ENCODE measurements around the gene RANBP17. TPM values are rescaled to one million over a fixed set of nuclear protein-coding genes. Genes with fewer than 3 reads are reported as not detected.
A peak's percentile ranks its signal among the peaks of the same experiment; 100 is the strongest.

The RANBP17 gene
- total and polyA plus RNA-seq, 7 experiments from 2014 or later: 3.0 TPM; not detected in 6

GRCh38 chr5:171322527-171322926 lies 460.7 kb downstream of the RANBP17 start:
- H3K27me3 Mint-ChIP-seq: peaks cover 66 to 77% (median 74%) of the 10 kb centered on the region in 5 donors
- Histone ChIP-seq H3K27ac (ENCODE audit: low read depth, low read length) (no peak overlapping the region), H3K36me3 (ENCODE audit: control insufficient read depth in 2 of 3, insufficient read depth in 3 of 3, low read length in 3 of 3) (no peaks in the 10 kb centered on the region), H3K4me3 (ENCODE audit: low read length) (no peak overlapping the region), H3K4me1 (ENCODE audit: control insufficient read depth in 2 of 2, insufficient read depth in 2 of 2, low read length in 2 of 2) (no peaks in the 10 kb centered on the region), H3K9me3 (ENCODE audit: control insufficient read depth in 2 of 3, low read length in 3 of 3) (no peaks in the 10 kb centered on the region), H3K27me3 (ENCODE audit: control insufficient read depth in 2 of 2, insufficient read depth in 2 of 2, low read length in 2 of 2) (peaks cover 0 to 10% of the 10 kb centered on the region in 2 donors)
- ChIA-PET POLR2A (no interaction called here), CTCF (no interaction called here)
- intact Hi-C loops (cut with micrococcal nuclease): no loop called here
- H3K27ac Mint-ChIP-seq: no peak overlapping the region
- H3K4me3 Mint-ChIP-seq: no peak overlapping the region
- DNase-seq (no peak), ATAC-seq (no peak)
- H3K4me1 Mint-ChIP-seq: peaks cover 0 to 5% (median 0%) of the 10 kb centered on the region in 7 donors
- peaks cover 0 to 5% (median 0%) of the 10 kb centered on the region in 11 donors for H3K9me3 Mint-ChIP-seq
- H3K36me3 Mint-ChIP-seq: no peaks in the 10 kb centered on the region

- Mint-ChIP-seq H3K4me3 (no peak overlapping the region), H3K9me3 (peaks cover 0 to 5% (median 0%) of the 10 kb centered on the region in 11 donors)
- H3K27me3 ChIP-seq (ENCODE audit: control insufficient read depth in 2 of 2, insufficient read depth in 2 of 2, low read length in 2 of 2): peaks cover 0 to 10% of the 10 kb centered on the region in 2 donors
Measured at GRCh38 chr5:171323007-171323406, 461.2 kb downstream of the RANBP17 start.

GRCh38 chr5:171323806-171324632 lies 462.2 kb downstream of the RANBP17 start:
- no peak for DNase-seq
- ChIA-PET POLR2A (no interaction called here), CTCF (no interaction called here)
- Mint-ChIP-seq H3K9me3 (peaks cover 0 to 5% (median 0%) of the 10 kb centered on the region in 11 donors), H3K27me3 (peaks cover 58 to 74% (median 71%) of the 10 kb centered on the region in 5 donors), H3K4me1 (peaks cover 0 to 5% (median 0%) of the 10 kb centered on the region in 7 donors), H3K27ac (no peak overlapping the region), H3K4me3 (no peak overlapping the region), H3K36me3 (no peaks in the 10 kb centered on the region)
- no peak for ATAC-seq
- Histone ChIP-seq H3K27me3 (ENCODE audit: control insufficient read depth in 2 of 2, insufficient read depth in 2 of 2, low read length in 2 of 2) (peaks cover 0 to 10% of the 10 kb centered on the region in 2 donors), H3K9me3 (ENCODE audit: control insufficient read depth in 2 of 3, low read length in 3 of 3) (no peaks in the 10 kb centered on the region), H3K4me3 (ENCODE audit: low read length) (no peak overlapping the region), H3K27ac (ENCODE audit: low read depth, low read length) (no peak overlapping the region), H3K4me1 (ENCODE audit: control insufficient read depth in 2 of 2, insufficient read depth in 2 of 2, low read length in 2 of 2) (no peaks in the 10 kb centered on the region), H3K36me3 (ENCODE audit: control insufficient read depth in 2 of 3, insufficient read depth in 3 of 3, low read length in 3 of 3) (no peaks in the 10 kb centered on the region)
- intact Hi-C loops (cut with micrococcal nuclease): no loop called here

More at GRCh38 chr5:171323007-171323406, 461.2 kb downstream of the RANBP17 start:
- CTCF ChIA-PET: no interaction called here
- POLR2A ChIA-PET: no interaction called here
- H3K4me3 ChIP-seq (ENCODE audit: low read length): no peak overlapping the region
- no peaks in the 10 kb centered on the region for H3K9me3 ChIP-seq (ENCODE audit: control insufficient read depth in 2 of 3, low read length in 3 of 3)
- peaks cover 0 to 5% (median 0%) of the 10 kb centered on the region in 7 donors for H3K4me1 Mint-ChIP-seq
- H3K36me3 Mint-ChIP-seq: no peaks in the 10 kb centered on the region
- peaks cover 61 to 77% (median 74%) of the 10 kb centered on the region in 5 donors for H3K27me3 Mint-ChIP-seq
- ATAC-seq (no peak), DNase-seq (no peak)
- no peak overlapping the region for H3K27ac Mint-ChIP-seq
- no peaks in the 10 kb centered on the region for H3K36me3 ChIP-seq (ENCODE audit: control insufficient read depth in 2 of 3, insufficient read depth in 3 of 3, low read length in 3 of 3)
- no peak overlapping the region for H3K27ac ChIP-seq (ENCODE audit: low read depth, low read length)
- intact Hi-C loops (cut with micrococcal nuclease): no loop called here
- H3K4me1 ChIP-seq (ENCODE audit: control insufficient read depth in 2 of 2, insufficient read depth in 2 of 2, low read length in 2 of 2): no peaks in the 10 kb centered on the region

- H3K27me3 ChIP-seq (ENCODE audit: control insufficient read depth in 2 of 2, insufficient read depth in 2 of 2, low read length in 2 of 2): no peaks in the 10 kb centered on the region
- H3K27ac ChIP-seq (ENCODE audit: low read depth, low read length): no peak overlapping the region
- ChIA-PET CTCF (no interaction called here), POLR2A (no interaction called here)
- no peak overlapping the region for H3K4me3 Mint-ChIP-seq
- intact Hi-C loops (cut with micrococcal nuclease): no loop called here
- ATAC-seq (no peak), DNase-seq (no peak)
- no peaks in the 10 kb centered on the region for H3K4me1 ChIP-seq (ENCODE audit: control insufficient read depth in 2 of 2, insufficient read depth in 2 of 2, low read length in 2 of 2)
- H3K9me3 Mint-ChIP-seq: peaks cover 0 to 3% (median 0%) of the 10 kb centered on the region in 11 donors
- H3K4me3 ChIP-seq (ENCODE audit: low read length): no peak overlapping the region
- no peaks in the 10 kb centered on the region for H3K36me3 ChIP-seq (ENCODE audit: control insufficient read depth in 2 of 3, insufficient read depth in 3 of 3, low read length in 3 of 3)
- H3K27ac Mint-ChIP-seq: no peak overlapping the region
- H3K27me3 Mint-ChIP-seq: peaks cover 21 to 48% (median 30%) of the 10 kb centered on the region in 5 donors
- no peaks in the 10 kb centered on the region for H3K9me3 ChIP-seq (ENCODE audit: control insufficient read depth in 2 of 3, low read length in 3 of 3)
- peaks cover 0 to 2% (median 0%) of the 10 kb centered on the region in 7 donors for H3K4me1 Mint-ChIP-seq
- no peaks in the 10 kb centered on the region for H3K36me3 Mint-ChIP-seq
Measured at GRCh38 chr5:171330021-171330420, 468.2 kb downstream of the RANBP17 start.

GRCh38 chr5:171335616-171336015 lies 473.8 kb downstream of the RANBP17 start:
- intact Hi-C loops (cut with micrococcal nuclease): loop anchor here (2.0 to 5.0 kb wide), 2 partner anchors 129 to 698 kb away; no protein-coding TSS in a partner anchor
- POLR2A ChIA-PET: no interaction called here
- H3K4me1 ChIP-seq (ENCODE audit: control insufficient read depth in 2 of 2, insufficient read depth in 2 of 2, low read length in 2 of 2): no peaks in the 10 kb centered on the region
- Mint-ChIP-seq H3K4me1 (peaks cover 0 to 10% (median 4%) of the 10 kb centered on the region in 7 donors), H3K9me3 (no peaks in the 10 kb centered on the region), H3K4me3 (peak overlapping the region in 1 of 10 donors; percentile 32), H3K36me3 (peaks cover 0 to 4% (median 0%) of the 10 kb centered on the region in 5 donors), H3K27me3 (peaks cover 38 to 55% (median 45%) of the 10 kb centered on the region in 5 donors), H3K27ac (no peak overlapping the region)
- H3K27me3 ChIP-seq (ENCODE audit: control insufficient read depth in 2 of 2, insufficient read depth in 2 of 2, low read length in 2 of 2): no peaks in the 10 kb centered on the region
- CTCF ChIA-PET: no interaction called here
- H3K27ac ChIP-seq (ENCODE audit: low read depth, low read length): no peak overlapping the region
- no peak overlapping the region for H3K4me3 ChIP-seq (ENCODE audit: low read length)
- H3K9me3 ChIP-seq (ENCODE audit: control insufficient read depth in 2 of 3, low read length in 3 of 3): no peaks in the 10 kb centered on the region
- DNase-seq (no peak), ATAC-seq (no peak)
- H3K36me3 ChIP-seq (ENCODE audit: control insufficient read depth in 2 of 3, insufficient read depth in 3 of 3, low read length in 3 of 3): no peaks in the 10 kb centered on the region

- Mint-ChIP-seq H3K9me3 (no peaks in the 10 kb centered on the region), H3K4me3 (peak overlapping the region; percentile 45 to 74 (median 61)), H3K36me3 (peaks cover 0 to 4% (median 0%) of the 10 kb centered on the region in 5 donors), H3K27me3 (peaks cover 38 to 62% (median 46%) of the 10 kb centered on the region in 5 donors), H3K4me1 (peaks cover 0 to 10% (median 4%) of the 10 kb centered on the region in 7 donors), H3K27ac (no peak overlapping the region)
- no peak for DNase-seq
- Histone ChIP-seq H3K36me3 (ENCODE audit: control insufficient read depth in 2 of 3, insufficient read depth in 3 of 3, low read length in 3 of 3) (no peaks in the 10 kb centered on the region), H3K4me3 (ENCODE audit: low read length) (no peak overlapping the region), H3K27ac (ENCODE audit: low read depth, low read length) (no peak overlapping the region), H3K4me1 (ENCODE audit: control insufficient read depth in 2 of 2, insufficient read depth in 2 of 2, low read length in 2 of 2) (no peaks in the 10 kb centered on the region), H3K27me3 (ENCODE audit: control insufficient read depth in 2 of 2, insufficient read depth in 2 of 2, low read length in 2 of 2) (no peaks in the 10 kb centered on the region), H3K9me3 (ENCODE audit: control insufficient read depth in 2 of 3, low read length in 3 of 3) (no peaks in the 10 kb centered on the region)
- POLR2A ChIA-PET: no interaction called here
- ATAC-seq: peak; percentile 38
- CTCF ChIA-PET: no interaction called here
- intact Hi-C loops (cut with micrococcal nuclease): loop anchor here (2.0 to 5.0 kb wide), 2 partner anchors 130 to 699 kb away; no protein-coding TSS in a partner anchor
Measured at GRCh38 chr5:171336521-171337209, 474.8 kb downstream of the RANBP17 start.

All from naive thymus-derived CD4-positive, alpha-beta T cell (primary cell).